GM18502 (cell line): ENCODE measurements around the gene KLHL2.
"Not testable (repeated sequence)": the region's sequence is repeated elsewhere in the genome, so short reads cannot be mapped to it uniquely, and the experiment has no call there.

ENCODE experiments used
- ATAC-seq: cut with Tn5 transposase; IDR thresholded peaks from one replicate; pipeline ENCODE4 v1.9.1; 2021; ENCODE audit warnings: mild to moderate bottlenecking; ENCODE audit not compliant: unreplicated experiment, poor library complexity

Gene KLHL2

GRCh38 chr4:165325732-165326512 is 118.6 kb downstream of the KLHL2 start:
- ATAC-seq, result no peak

DNA sequence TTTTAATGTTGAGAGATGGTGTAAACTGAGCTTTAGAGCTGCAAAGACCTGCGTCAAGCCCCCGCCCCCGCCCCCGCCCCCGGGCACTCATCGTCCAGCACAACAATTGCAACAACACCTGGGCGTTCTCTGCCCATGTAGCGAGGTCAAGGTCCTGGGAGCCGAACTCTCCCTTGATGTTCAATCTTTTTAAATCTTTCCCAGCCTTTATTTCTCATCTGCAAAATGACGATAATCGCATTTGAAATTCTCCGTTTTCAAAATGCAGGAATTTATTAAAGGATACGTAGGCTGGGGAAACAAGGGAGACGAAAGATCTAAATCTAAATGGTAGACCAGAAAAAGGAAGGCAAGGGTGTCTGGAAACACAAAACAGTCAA is 119.5 kb downstream of the KLHL2 start:
- peak; percentile 20 for ATAC-seq

GRCh38 chr4:165327211-165328100 is 120.1 kb downstream of the KLHL2 start, which contains the start of gene MSMO1:
TSS of gene MSMO1 (plus strand) at chr4:165327669. CDS start at chr4:165333371, 5,702 bp downstream.
- ATAC-seq, result peak; percentile 98

GRCh38 chr4:165328101-165328425 is 120.7 kb downstream of the KLHL2 start:
- ATAC-seq, result no peak

DNA sequence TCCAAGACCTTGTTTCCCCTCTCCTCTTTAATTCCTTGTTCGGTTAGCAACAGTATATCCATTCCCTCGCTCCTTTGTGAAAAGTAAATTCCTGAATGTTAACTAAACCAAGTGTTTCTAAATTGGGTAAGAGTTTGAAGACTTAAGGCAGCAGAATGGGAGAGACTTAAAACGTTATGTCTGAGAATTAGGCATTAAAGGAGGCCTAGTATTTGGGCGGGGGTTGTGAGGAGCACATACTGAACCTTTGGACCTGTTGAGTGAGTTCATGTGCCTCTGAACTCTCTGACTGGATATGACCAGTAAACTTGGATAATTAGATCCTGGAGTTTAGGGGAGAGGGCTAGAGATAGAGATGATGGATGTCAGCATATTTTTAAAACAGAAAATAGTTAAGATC is 121.3 kb downstream of the KLHL2 start:
- ATAC-seq, result no peak

DNA sequence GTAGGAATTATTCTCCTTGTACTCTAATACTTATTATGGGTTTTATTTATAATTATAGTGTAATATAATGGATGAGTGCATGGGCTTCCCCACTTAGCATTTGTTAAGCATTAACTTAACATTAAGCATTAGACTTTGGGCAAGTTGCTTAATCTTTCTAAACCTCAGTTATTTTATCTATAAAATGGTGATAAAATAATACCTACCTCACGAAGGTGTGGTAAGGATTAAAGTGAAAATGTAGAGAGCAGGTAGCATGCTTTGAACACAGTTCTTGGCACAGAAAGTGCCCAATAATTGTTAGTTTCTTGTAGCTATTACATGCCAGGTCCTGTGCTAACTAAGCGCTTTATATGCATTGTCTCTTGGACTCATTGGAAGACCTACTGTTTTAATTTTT is 122.7 kb downstream of the KLHL2 start:
- no peak for ATAC-seq

DNA sequence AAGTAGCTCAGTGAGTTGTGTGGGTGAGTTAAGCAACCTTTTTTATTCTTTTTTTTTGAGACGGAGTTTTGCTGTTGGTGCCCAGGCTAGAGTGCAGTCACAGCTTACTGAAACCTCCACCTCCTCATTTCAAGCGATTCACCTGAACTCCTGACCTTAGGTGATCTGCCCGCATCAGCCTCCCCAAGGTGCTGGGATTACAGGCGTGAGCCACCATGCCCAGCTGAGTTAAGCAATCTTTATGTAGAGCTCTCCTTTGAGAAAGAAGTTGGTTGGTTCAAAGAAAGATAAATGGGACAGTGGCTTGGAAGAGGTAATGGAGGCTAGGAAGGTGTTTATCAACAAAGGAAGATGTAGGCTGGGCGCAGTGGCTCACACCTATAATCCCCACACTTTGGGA is 123.3 kb downstream of the KLHL2 start:
- ATAC-seq, result no peak

GRCh38 chr4:165331359-165331758 is 124.0 kb downstream of the KLHL2 start:
- no peak for ATAC-seq

GRCh38 chr4:165331823-165332222 is 124.5 kb downstream of the KLHL2 start:
- ATAC-seq, result no peak

GRCh38 chr4:165332502-165332901 is 125.1 kb downstream of the KLHL2 start:
- ATAC-seq, result no peak

DNA sequence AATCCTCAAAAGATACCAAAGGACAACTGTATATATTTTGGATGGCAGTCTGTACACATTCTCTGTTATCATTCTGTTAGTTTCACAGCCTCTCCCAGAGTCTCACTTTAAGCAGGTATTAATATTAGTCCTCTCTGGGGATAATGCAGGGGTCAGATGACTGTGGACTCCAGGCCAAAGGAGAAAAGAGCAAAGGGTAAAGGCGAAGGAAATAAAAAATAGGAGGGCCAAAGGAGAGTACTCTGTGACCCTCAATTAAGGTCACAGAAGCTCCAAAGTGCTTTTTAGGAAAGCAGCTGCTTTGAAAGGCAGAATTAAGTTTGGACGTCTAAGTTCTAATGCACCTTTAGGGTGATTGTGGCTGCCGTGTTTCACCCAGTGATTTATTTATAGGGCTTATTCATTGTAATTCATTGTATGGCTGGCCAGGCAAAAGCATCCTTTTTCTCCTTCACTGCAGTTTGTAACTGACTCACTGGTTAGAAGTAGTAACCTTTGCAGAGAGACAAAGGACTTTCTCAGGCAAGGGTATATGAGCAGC is 127.9 kb downstream of the KLHL2 start:
- no peak for ATAC-seq

DNA sequence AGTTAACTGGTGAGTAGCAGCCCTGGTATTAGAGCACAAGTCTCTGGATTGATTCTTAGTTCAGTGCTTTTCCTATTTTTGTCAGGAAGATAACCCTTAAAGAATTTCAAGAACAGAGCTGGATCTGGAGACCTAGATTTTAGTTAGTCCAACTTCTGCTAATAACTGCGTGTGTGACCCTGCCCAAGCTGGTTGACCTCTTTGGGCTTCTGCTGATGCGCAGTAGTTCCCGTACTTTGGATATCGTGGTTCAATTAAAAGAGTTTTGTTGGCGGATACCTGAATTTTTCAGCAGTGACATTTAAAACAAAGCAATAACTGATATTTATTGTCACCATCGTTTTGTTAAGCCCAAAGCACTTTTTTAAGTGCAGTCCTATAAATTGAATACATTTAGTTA is 129.4 kb downstream of the KLHL2 start:
- ATAC-seq, result no peak

DNA sequence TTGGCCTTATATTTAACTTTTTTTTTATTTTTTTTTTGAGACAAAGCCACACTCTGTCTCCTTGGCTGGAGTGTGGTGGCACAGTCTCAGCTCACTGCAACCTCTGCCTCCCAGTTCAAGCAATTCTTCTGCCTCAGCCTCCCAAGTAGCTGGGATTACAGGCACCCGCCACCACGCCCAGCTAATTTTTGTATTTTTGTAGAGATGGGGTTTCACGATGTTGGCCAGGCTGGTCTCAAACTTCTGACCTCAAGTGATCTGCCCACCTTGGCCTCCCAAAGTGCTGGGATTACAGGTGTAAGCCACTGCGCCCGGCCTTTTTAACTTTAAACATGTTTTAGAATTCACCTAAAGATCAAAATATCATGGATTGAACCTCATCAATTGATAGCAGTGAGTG is 135.0 kb downstream of the KLHL2 start:
- not testable (repeated sequence) for ATAC-seq

- ATAC-seq, result no peak
These were observed 136.2 kb downstream of the KLHL2 start for GRCh38 chr4:165343353-165344191.

DNA sequence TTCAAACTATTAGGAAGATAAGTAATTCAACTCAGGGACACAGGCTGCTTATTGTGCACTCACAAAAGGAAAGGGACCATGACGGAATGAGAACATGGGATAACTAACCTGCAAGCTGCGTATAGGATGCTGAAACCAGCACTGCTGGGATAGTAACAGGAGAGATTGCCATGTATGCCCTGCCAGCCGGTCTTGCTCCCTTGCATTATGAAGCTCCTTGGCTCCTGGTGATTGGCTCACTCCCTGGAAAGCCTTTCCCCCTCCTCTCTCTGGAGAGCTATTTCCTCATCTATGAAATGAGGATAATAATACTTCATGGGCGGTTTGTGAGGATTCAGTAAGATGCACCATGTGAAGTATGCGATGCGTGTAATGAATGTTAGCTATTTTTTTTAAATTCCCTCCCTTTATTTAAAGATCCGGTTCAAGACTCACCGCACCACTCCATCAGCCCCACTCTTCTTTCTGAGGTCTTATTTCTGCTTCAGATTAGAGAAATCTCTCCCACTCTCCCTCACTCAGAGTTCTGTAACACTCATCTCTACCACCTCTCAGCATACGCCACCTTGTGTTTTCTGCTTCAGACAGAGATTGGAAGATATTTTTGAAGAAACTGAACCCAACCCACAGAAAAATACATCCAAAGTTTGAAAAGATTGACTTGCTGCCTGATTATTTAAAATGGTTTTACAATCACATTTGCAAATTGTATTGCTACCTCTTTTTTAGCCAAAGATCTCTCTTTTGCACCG is 138.5 kb downstream of the KLHL2 start:
- ATAC-seq, result no peak

- no peak for ATAC-seq
These were observed 140.5 kb downstream of the KLHL2 start for GRCh38 chr4:165347647-165348569.

- ATAC-seq, result no peak
These were observed 144.2 kb downstream of the KLHL2 start for GRCh38 chr4:165351359-165352130.

DNA sequence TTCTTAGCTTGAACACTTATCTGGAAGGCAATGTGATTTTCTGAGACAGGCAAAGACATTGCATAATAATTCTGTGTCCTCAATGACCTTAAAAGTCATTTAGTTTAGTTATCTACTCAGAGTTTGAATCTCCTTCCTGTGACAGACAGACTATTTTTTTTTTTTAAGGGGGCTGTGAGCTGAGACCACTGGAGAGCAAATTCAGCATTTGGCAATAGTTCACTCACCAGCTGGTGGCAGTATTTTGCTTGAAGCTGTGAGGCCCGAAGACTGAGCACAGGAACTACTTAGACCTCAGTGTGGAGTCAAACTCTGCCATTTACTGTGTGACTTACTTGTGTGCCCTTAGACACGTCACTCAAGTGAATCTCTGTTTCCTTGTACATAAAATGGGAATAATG is 148.5 kb downstream of the KLHL2 start:
- ATAC-seq, result no peak
